K562 (cell line): ENCODE results near the gene PATL1. TPM values are rescaled to one million over a fixed set of nuclear protein-coding genes. Genes with fewer than 3 reads are reported as not detected.

Experiments
- ARID3A ChIP-seq: IDR thresholded peaks from 2 replicates; pipeline ENCODE4 v1.6.1; 2012; ENCODE audit warnings: low read depth, low read length, improper control_type of control experiment, borderline replicate concordance
- BCLAF1 ChIP-seq, 2 experiments: fragments of 450-650 bp in 1 of 2; IDR thresholded peaks; 2 replicates each; pipeline ENCODE4 v1.6.1; 2011 to 2017; ENCODE audit warnings: low read depth in 2 of 2, antibody characterized with exemption in 1 of 2, borderline replicate concordance in 1 of 2, low read length in 1 of 2, mild to moderate bottlenecking in 1 of 2, mixed read lengths in 1 of 2; ENCODE audit not compliant: control insufficient read depth in 1 of 2
- CBFA2T3 ChIP-seq: fragments of 450-650 bp; IDR thresholded peaks from 2 replicates; pipeline ENCODE4 v1.6.1; 2017
- CCAR2 ChIP-seq: fragments of 200-400 bp; formaldehyde crosslinking; IDR thresholded peaks from 2 replicates; pipeline ENCODE4 v1.6.1; 2017; ENCODE audit warnings: mild to moderate bottlenecking, low read depth, low read length
- CHCHD3 ChIP-seq: fragments of 250-450 bp; sonication (Bioruptor Pico); IDR thresholded peaks from 2 replicates; pipeline ENCODE4 v2.1.2; 2022; ENCODE audit warnings: mild to moderate bottlenecking
- ELK1 ChIP-seq: sonication (generic); formaldehyde crosslinking; IDR thresholded peaks from 2 replicates; pipeline ENCODE4 v1.8.1; 2022; ENCODE audit warnings: missing genetic modification reagents
- GTF3C2 ChIP-seq: IDR thresholded peaks from 3 replicates; pipeline ENCODE4 v1.6.1; 2011; ENCODE audit warnings: borderline replicate concordance, mild to moderate bottlenecking, moderate library complexity; ENCODE audit not compliant: insufficient read length; ENCODE audit errors: extremely low read depth
- ZBTB7A ChIP-seq: IDR thresholded peaks from 2 replicates; pipeline ENCODE4 v1.6.1; 2011; ENCODE audit warnings: low read depth, mild to moderate bottlenecking, low read length, moderate library complexity, borderline replicate concordance; ENCODE audit not compliant: control insufficient read depth
- ZNF277 ChIP-seq: fragments of 250-450 bp; sonication (Bioruptor Pico); IDR thresholded peaks from 2 replicates; pipeline ENCODE4 v1.8.0; 2022; ENCODE audit warnings: inconsistent platforms, mild to moderate bottlenecking, moderate library complexity, borderline replicate concordance
- ZNF699 ChIP-seq: fragments of 250-450 bp; sonication (Bioruptor Pico); IDR thresholded peaks from 2 replicates; pipeline ENCODE4 v1.8.0; 2021; ENCODE audit warnings: mild to moderate bottlenecking, moderate library complexity; ENCODE audit not compliant: insufficient replicate concordance
- polyA plus RNA-seq, 8 experiments: library from polyadenylated mRNA; depleted of rRNA in 4 of 8; stranded (reverse) in 5 of 8; unstranded in 3 of 8; fragments of >200 nt; fragmentation: Nextera tagmentation in 2 of 8; fragmentation: Illumina TruSeq in 1 of 8; extraction: Ambion mirVana in 2 of 8; extraction: Trizol in 1 of 8; gene quantifications; 2 replicates each; pipeline versions ENCODE4 v1.2.1 to v1.2.3, GENCODE V29; 2011 to 2014; ENCODE audit warnings: inconsistent platforms in 1 of 8, missing spikeins in 1 of 8
- total RNA-seq, 7 experiments: library from RNA; depleted of rRNA in 6 of 7; stranded (reverse); fragments of >200 nt in 6 of 7; fragmentation: Illumina TruSeq in 2 of 7; extraction: Trizol in 2 of 7; gene quantifications; 2 replicates each; pipeline versions ENCODE4 v1.2.1 to v1.2.3, GENCODE V29; 2011 to 2021; ENCODE audit warnings: low replicate concordance in 1 of 7

Gene PATL1
- total and polyA plus RNA-seq, 9 of the 15 experiments (the other 6 are each of a cell fraction or from before 2014, with no cell fraction given), result 3.2 to 48.0 (median 16.4) TPM

GRCh38 chr11:59611570-59612565, 57.0 kb downstream of the PATL1 start (continued):
- no peak for TF ChIP-seq ZNF277
- TF ChIP-seq ZNF699 (CRISPR knock-in tag), result no peak
- TF ChIP-seq CHCHD3, result no peak
- no peak for TF ChIP-seq ARID3A
- TF ChIP-seq ZBTB7A, result no peak
- no peak for TF ChIP-seq BCLAF1 (IDR thresholded peaks at IDR 0.05; ENCODE audit: borderline replicate concordance in 1 of 2, control insufficient read depth in 1 of 2, low read depth in 2 of 2, low read length in 1 of 2)
- TF ChIP-seq ELK1 (CRISPR knock-in tag), result no peak
- no peak for TF ChIP-seq CBFA2T3
- TF ChIP-seq CCAR2, result no peak
- TF ChIP-seq GTF3C2, result no peak
